HEK293T (cell line): ENCODE measurements around the gene DACH1.

Experiments used
- HDGF ChIP-seq: fragments of 450-650 bp; IDR thresholded peaks from 2 replicates; pipeline ENCODE4 v1.6.1; 2017; ENCODE audit warnings: antibody characterized with exemption, borderline replicate concordance
- SUZ12 ChIP-seq: fragments of 450-650 bp; IDR thresholded peaks from 2 replicates; pipeline ENCODE4 v1.6.1; 2016; ENCODE audit warnings: mild to moderate bottlenecking

GRCh38 chr13:71780546-71780945 is 86.5 kb downstream of the DACH1 start:
- TF ChIP-seq SUZ12, result no peak
- TF ChIP-seq HDGF, result no peak
